HG03432 (cell line): ENCODE results near the gene WBP2NL.
A peak's percentile ranks its signal among the peaks of the same experiment; 100 is the strongest.
"Not testable (repeated sequence)": the region's sequence is repeated elsewhere in the genome, so short reads cannot be mapped to it uniquely, and the experiment has no call there.

ENCODE experiments used
- ATAC-seq: cut with Tn5 transposase; IDR thresholded peaks from one replicate; pipeline ENCODE4 v1.9.1; 2021; ENCODE audit warnings: mild to moderate bottlenecking, moderate library complexity; ENCODE audit not compliant: unreplicated experiment

Gene WBP2NL

GRCh38 chr22:42070517-42071422 lies 72.2 kb downstream of the WBP2NL start, which contains the start of gene NAGA:
Gene NAGA, minus strand, starts transcription at chr22:42070812. Its CDS starts 515 bp downstream, at chr22:42070297.
- ATAC-seq = peak; percentile 91

GRCh38 chr22:42071508-42071907 lies 72.9 kb downstream of the WBP2NL start:
- ATAC-seq = not testable (repeated sequence)

GRCh38 chr22:42072606-42073330 lies 74.2 kb downstream of the WBP2NL start:
- no peak for ATAC-seq

GRCh38 chr22:42073621-42074041 lies 75.0 kb downstream of the WBP2NL start:
- no peak for ATAC-seq

GRCh38 chr22:42074132-42074811 lies 75.7 kb downstream of the WBP2NL start, which contains the start of gene PHETA2:
Gene PHETA2, plus strand, starts transcription at chr22:42074248. Its CDS starts 3,046 bp downstream, at chr22:42077294.
- no peak for ATAC-seq

- ATAC-seq = no peak
Observed at GRCh38 chr22:42074846-42075676, 76.5 kb downstream of the WBP2NL start.

- no peak for ATAC-seq
Observed at GRCh38 chr22:42076764-42077485, 78.3 kb downstream of the WBP2NL start.

GRCh38 chr22:42077486-42078125 lies 79.0 kb downstream of the WBP2NL start:
- ATAC-seq = no peak
